Immature natural killer cell (primary cell): ENCODE data around the gene HCAR3. TPM values are rescaled to one million over a fixed set of nuclear protein-coding genes. Genes with fewer than 3 reads are reported as not detected.
"Not testable (repeated sequence)": the region's sequence is repeated elsewhere in the genome, so short reads cannot be mapped to it uniquely, and the experiment has no call there.

Experiments
- DNase-seq, 3 donors: peaks; one replicate each; pipeline ENCODE4 v3.0.0; 2022; ENCODE audit warnings: mixed read lengths in 1 of 3
- H3K27ac Mint-ChIP-seq, 6 donors: one replicate each; pipeline ENCODE4 v1.8.0; 2020; ENCODE audit warnings: mixed read lengths in 6 of 6, mild to moderate bottlenecking in 5 of 6, inconsistent platforms in 4 of 6, moderate library complexity in 3 of 6
- H3K27me3 Mint-ChIP-seq, 3 donors: one replicate each; pipeline ENCODE4 v1.8.0; 2020 to 2021; ENCODE audit warnings: low read depth in 3 of 3, mild to moderate bottlenecking in 3 of 3, mixed read lengths in 3 of 3, moderate library complexity in 3 of 3, inconsistent platforms in 1 of 3
- H3K36me3 Mint-ChIP-seq, 3 donors: one replicate each; pipeline ENCODE4 v1.8.0; 2020; ENCODE audit warnings: mixed read lengths in 3 of 3, inconsistent platforms in 2 of 3, mild to moderate bottlenecking in 2 of 3
- H3K4me1 Mint-ChIP-seq, 2 donors: one replicate each; pipeline ENCODE4 v1.8.0; 2020; ENCODE audit warnings: inconsistent platforms in 2 of 2, mild to moderate bottlenecking in 2 of 2, mixed read lengths in 2 of 2, moderate library complexity in 1 of 2
- H3K4me3 Mint-ChIP-seq, 5 donors: one replicate each; pipeline ENCODE4 v1.8.0; 2020; ENCODE audit warnings: mild to moderate bottlenecking in 5 of 5, mixed read lengths in 5 of 5, inconsistent platforms in 3 of 5, moderate library complexity in 3 of 5
- H3K9me3 Mint-ChIP-seq, 6 donors: one replicate each; pipeline ENCODE4 v1.8.0; 2020; ENCODE audit warnings: mild to moderate bottlenecking in 6 of 6, mixed read lengths in 6 of 6, inconsistent platforms in 4 of 6, moderate library complexity in 3 of 6
- polyA plus RNA-seq, 3 donors: library from polyadenylated mRNA; unstranded; fragments of 300-500 nt; fragmentation: Illumina TruSeq; gene quantifications; one replicate each; pipeline ENCODE4 v1.2.3, GENCODE V29; 2021

The HCAR3 gene
- polyA plus RNA-seq, 3 donors from 2014 or later, result not detected

DNA sequence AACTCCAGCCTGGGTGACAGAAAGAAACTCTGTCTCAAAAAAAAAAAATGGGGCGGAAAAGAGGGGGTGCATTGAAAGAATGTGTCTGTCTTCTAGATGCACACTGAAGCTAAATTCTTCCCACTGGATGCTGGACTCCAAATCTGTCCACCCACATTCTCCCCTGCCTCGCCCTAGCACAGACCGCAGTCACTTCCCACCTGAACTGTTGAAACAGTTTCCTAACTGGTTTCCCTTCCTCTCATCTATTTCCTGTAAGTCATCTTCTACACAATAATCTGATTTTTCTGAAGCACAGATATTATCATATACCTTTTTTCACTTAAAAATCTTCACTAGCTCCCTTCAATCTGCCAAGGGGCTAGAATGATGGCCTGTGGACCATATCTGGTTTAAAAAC is 15.6 kb upstream of the HCAR3 start:
- H3K9me3 Mint-ChIP-seq, result no peaks in the 10 kb centered on the region
- no peaks in the 10 kb centered on the region for H3K36me3 Mint-ChIP-seq
- H3K27me3 Mint-ChIP-seq, result peaks cover 3 to 6% (median 4%) of the 10 kb centered on the region in 3 donors
- peaks cover 0 to 2% of the 10 kb centered on the region in 2 donors for H3K4me1 Mint-ChIP-seq
- H3K27ac Mint-ChIP-seq, result no peak overlapping the region
- no peak for DNase-seq
- no peak overlapping the region for H3K4me3 Mint-ChIP-seq

DNA sequence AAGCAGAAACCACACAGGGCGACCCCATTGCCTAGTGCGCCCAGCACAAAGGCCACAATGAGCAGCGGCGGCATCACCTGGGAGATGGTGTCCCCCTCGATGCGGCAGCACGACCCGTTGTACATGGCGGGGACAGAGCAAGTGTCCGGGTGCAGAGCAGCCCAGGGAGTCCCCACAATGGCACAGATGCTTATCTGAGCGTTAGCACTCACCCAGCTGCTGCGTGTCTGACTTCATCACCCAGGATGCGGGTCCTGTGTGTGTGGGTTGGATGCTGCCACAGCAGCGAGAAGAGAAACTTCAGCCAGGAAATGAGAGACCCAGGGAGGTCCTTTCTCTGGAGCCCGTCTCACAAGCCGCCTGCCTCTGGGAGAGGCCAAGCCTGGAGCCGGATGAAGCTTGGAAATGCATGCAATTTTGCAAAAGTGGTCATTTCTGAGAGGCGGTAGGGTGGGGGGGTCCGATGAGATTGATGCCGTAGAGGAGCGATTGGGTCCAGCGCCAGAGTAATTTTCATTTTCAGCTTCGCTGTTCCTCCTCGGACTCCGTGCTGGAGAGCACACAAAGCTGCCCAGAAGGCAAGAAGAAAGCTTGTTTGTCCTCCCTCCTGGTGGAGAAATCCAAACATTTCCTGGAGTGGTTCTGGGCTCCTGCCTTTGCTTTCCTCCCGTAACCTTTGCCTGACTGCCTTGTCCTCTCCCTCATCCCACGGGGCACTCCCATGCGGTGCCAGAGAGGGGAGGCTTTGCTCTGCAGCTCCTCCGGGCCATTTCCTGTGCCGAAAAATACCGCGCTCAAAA is 13.8 kb upstream of the HCAR3 start, which contains the start of gene HCAR1:
TSS of gene HCAR1 (minus strand) at position 630 of the 800 bp plus-strand sequence. CDS start at position 125, 505 bp downstream.
- Mint-ChIP-seq H3K27me3 (peaks cover 0 to 6% (median 4%) of the 10 kb centered on the region in 3 donors), H3K27ac (no peak within 1 kb of the TSS), H3K36me3 (no peaks in the 10 kb centered on the region), H3K4me1 (peaks cover 0 to 2% of the 10 kb centered on the region in 2 donors), H3K4me3 (no peak within 1 kb of the TSS), H3K9me3 (no peaks in the 10 kb centered on the region)
- no peak for DNase-seq

DNA sequence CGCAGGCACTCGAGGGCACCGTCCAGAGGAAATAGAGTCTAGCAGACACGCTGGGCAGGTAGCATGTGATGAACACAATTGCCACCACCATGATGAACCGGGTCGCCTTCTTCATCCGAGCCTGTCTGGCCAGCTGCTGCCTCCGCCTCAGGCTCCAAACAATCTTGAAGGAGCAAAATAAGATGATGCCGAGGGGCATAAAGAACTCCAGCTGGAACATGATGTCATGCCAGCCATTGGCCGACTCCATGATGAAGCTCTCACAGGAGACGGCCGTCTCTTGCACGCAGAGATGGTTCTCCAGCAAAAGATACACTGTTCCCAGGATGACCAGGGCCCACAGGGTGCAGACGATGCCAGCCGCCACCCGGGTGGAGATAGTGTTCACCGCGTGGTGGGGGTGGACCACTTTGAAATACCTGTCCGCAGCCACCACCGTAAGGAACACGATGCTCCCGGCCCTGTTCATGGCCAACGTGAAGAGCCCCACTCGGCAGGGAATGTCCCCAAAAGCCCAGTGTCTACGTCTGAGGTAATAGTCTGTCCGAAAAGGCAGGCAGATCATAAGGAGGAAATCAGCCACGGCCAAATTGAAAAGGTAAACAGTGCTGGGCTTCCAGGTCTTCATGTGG is 13.1 kb upstream of the HCAR3 start:
- Mint-ChIP-seq H3K36me3 (no peaks in the 10 kb centered on the region), H3K9me3 (no peaks in the 10 kb centered on the region), H3K27me3 (peaks cover 0 to 6% (median 4%) of the 10 kb centered on the region in 3 donors), H3K27ac (no peak overlapping the region), H3K4me3 (no peak overlapping the region), H3K4me1 (peaks cover 0 to 2% of the 10 kb centered on the region in 2 donors)
- no peak for DNase-seq

DNA sequence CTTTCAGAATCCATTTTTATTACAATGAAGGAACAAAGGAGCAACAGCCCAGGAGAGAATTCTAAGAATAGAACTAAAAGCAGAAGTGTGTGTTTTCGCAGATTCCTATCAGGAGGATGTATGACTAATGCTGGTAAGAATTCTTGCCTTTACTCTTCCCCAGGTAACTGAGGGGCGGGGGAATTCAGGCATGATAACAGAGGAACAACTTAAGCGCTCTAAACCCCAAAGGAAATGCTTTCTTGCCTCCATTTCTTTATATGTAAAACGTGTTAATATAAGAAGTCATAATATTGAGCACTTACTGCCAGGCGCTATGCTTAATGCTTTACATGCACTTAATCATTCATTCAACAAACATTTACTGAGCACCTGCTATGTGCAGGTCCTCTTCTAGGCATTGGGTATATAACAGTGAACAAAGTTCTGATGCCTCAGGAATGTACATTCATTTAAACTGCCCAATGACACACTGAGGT is 9.5 kb upstream of the HCAR3 start:
- DNase-seq, result no peak
- Mint-ChIP-seq H3K9me3 (no peaks in the 10 kb centered on the region), H3K27me3 (peaks cover 2 to 3% (median 3%) of the 10 kb centered on the region in 3 donors), H3K36me3 (no peaks in the 10 kb centered on the region), H3K27ac (no peak overlapping the region), H3K4me1 (no peaks in the 10 kb centered on the region), H3K4me3 (no peak overlapping the region)

DNA sequence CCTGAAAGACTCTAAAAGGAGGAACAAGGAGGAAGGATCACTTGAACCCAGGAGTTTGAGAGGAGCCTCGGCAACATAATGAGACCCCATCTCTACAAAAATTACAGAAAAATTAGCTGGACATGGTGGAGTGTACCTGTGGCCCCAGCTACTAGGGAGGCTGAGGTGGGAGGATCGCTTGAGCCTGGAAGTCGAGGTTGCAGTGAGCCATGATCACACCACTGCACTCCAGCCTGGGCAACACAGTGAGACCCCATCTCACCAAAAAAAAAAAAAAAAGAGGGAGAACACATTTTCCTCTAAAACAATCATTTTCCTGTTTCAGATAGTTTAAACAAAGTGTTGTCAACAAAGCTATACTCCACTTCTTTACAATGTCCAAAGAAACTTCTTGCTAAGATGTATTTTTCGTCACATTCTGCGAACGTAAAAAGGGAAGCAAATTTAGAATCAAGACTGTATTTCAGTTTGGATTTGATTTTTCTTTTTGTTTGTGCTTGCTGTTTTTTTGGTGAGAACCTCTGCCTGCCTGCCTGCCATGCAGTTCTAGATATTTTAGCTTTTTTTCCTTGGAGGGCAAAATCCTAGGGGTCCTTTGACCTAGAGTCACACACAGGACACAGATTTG is 9.0 kb upstream of the HCAR3 start:
- no peak for DNase-seq
- no peak overlapping the region for H3K4me3 Mint-ChIP-seq
- no peak overlapping the region for H3K27ac Mint-ChIP-seq
- H3K36me3 Mint-ChIP-seq, result no peaks in the 10 kb centered on the region
- H3K27me3 Mint-ChIP-seq, result peaks cover 2 to 3% (median 3%) of the 10 kb centered on the region in 3 donors
- no peaks in the 10 kb centered on the region for H3K4me1 Mint-ChIP-seq
- H3K9me3 Mint-ChIP-seq, result no peaks in the 10 kb centered on the region

DNA sequence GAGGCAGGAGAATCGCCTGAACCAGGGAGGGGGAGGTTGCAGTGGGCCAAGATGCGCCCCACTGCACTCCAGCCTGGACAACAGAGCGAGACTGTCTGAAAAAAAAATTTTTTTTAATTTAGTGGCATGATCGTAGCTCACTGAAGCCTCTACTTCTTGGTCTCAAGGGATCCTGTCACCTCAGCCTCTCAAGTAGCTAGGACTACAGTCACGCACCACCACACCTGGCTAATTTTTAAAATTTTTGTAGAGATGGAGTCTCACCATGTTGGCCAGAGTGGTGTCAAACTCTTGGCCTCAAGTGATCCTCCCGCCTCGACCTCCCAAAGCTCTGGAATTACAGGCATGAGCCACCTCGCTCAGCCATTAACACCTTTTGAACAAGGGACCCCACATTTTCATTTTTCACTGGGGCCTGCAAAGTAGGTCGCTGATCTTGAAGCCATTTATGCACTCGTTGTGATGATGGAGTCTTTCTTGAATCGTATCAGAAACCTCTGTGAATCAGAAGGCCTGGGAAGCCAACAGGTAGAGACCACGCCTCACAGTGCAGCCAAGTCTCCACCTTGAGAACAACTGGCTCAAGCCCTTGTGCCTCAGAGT is 8.1 kb upstream of the HCAR3 start:
- Mint-ChIP-seq H3K4me3 (no peak overlapping the region), H3K4me1 (no peaks in the 10 kb centered on the region), H3K36me3 (no peaks in the 10 kb centered on the region), H3K27ac (no peak overlapping the region), H3K27me3 (peaks cover 3% of the 10 kb centered on the region in 3 donors), H3K9me3 (no peaks in the 10 kb centered on the region)
- DNase-seq, result no peak

DNA sequence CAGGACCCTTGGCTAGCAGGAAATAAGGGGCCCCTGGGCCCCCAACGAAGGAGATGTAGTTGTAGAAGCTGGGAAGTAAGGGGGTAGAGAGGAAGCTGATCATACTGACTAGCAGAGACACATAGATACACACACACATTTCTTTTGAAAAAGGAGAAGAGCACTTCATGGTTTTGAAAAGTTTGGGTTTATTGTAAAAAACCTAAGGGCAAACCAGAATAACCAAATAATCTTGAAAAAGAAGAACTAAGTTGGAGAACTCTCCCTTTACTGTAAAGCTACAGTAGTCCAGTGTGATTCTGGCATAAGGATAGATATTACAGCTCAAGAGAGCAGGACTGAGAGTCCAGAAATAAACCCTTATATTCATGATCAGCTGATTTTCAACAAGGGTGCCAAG is 5.8 kb upstream of the HCAR3 start:
- no peaks in the 10 kb centered on the region for H3K9me3 Mint-ChIP-seq
- H3K36me3 Mint-ChIP-seq, result no peaks in the 10 kb centered on the region
- H3K27ac Mint-ChIP-seq, result no peak overlapping the region
- H3K4me3 Mint-ChIP-seq, result no peak overlapping the region
- no peak for DNase-seq
- no peaks in the 10 kb centered on the region for H3K4me1 Mint-ChIP-seq
- peaks cover 0 to 3% (median 3%) of the 10 kb centered on the region in 3 donors for H3K27me3 Mint-ChIP-seq

DNA sequence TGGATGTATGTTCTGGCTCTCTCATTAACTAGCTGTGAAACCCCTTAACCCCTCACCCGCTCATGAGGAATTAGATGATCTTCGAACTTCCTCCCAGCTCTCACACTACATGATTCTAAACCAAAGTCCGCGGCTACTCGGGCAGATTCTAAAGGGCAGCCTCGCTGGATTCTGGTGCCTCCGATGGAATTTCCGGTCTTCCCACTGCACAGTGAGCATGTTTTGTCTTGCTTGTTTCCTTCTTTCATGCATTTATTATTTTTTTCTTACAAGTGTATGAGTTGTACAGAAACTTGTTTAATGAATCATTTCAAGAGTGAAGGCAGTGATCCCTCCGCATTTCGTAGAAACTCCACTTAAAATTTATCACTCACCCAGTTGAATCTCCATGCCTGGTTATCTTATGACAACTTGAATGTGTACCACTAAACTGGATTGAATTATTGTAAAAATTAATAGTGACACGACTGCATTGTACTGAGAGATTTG is 4.5 kb upstream of the HCAR3 start:
- DNase-seq, result no peak
- Mint-ChIP-seq H3K27ac (no peak overlapping the region), H3K36me3 (no peaks in the 10 kb centered on the region), H3K27me3 (peaks cover 0 to 3% (median 3%) of the 10 kb centered on the region in 3 donors), H3K9me3 (no peaks in the 10 kb centered on the region), H3K4me3 (no peak overlapping the region), H3K4me1 (no peaks in the 10 kb centered on the region)

DNA sequence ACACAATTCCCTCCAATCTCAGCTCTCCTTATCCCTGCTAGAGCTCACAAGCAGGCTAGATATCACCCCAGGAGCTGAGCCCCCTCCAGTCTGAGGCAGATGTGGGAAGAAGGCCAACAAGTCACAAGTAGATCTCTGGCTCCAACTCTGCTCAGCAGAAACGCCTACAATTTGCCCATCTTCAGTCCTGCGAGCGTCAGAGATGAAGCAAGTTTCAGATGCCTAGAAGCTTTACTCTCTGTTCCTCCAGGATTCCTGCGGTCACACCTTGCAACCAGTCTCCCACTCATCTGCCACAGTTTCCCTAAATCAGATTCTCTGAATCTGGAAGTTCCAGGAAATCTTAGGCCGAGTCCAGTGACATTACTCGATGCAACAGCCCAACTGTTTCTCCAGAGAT is 1.4 kb downstream of the HCAR3 start:
- H3K27ac Mint-ChIP-seq, H3K36me3 Mint-ChIP-seq, H3K4me3 Mint-ChIP-seq, H3K27me3 Mint-ChIP-seq, H3K4me1 Mint-ChIP-seq, DNase-seq, H3K9me3 Mint-ChIP-seq: not testable (repeated sequence)

DNA sequence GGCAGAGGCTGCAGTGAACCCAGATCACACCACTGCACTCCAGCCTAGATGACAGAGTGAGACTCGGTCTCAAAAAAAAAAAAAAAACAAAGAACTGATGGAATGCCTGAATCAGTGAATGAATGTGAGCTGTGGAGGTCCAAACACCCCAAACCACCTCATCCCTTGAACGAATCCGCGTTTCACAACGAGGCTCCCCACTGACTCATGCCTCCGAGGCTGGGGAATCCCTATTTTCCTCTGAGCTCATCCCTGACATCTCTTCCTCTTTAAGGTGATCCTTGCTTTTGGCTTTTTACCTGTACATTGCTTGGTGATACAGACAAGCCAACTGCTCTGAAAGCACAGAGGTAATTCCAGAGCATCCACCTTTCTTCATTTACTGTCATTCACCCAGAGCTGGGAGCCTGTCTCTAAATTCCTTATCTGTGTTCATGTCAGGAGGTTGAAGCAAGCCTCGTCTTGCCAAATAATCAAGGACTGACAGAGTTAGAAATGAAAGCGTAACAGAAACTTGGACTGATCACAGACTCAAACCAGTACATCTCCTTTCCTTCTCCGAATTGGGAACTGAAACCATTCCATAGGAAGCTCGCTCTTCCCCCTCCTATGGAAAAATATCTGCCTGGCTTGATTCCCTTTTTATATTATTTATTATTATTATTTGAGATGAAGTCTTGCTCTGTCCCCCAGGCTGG is 3.0 kb downstream of the HCAR3 start:
- not testable (repeated sequence) for H3K36me3 Mint-ChIP-seq, H3K27me3 Mint-ChIP-seq, H3K4me3 Mint-ChIP-seq, DNase-seq, H3K27ac Mint-ChIP-seq, H3K9me3 Mint-ChIP-seq, H3K4me1 Mint-ChIP-seq

DNA sequence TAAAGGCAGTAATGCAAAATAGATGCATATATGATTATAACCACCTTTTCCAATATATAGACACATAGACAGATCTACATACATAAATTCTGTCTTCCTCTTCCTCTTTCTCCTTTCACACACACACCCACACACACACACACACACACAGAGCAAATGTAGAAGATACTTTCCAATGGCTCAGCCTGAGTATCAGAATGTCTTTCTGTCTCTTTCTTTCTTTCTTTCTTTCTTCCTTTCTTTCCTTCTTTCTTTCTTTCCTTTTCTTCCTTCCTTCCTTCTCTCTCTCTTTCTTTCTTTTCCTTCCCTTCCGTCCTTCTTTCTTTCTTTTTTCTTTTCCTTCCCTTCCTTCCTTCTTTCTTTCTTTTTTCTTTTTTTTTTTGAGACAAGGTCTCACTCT is 5.3 kb downstream of the HCAR3 start:
- H3K4me3 Mint-ChIP-seq, H3K9me3 Mint-ChIP-seq, H3K36me3 Mint-ChIP-seq, H3K4me1 Mint-ChIP-seq, H3K27me3 Mint-ChIP-seq, H3K27ac Mint-ChIP-seq, DNase-seq: not testable (repeated sequence)

DNA sequence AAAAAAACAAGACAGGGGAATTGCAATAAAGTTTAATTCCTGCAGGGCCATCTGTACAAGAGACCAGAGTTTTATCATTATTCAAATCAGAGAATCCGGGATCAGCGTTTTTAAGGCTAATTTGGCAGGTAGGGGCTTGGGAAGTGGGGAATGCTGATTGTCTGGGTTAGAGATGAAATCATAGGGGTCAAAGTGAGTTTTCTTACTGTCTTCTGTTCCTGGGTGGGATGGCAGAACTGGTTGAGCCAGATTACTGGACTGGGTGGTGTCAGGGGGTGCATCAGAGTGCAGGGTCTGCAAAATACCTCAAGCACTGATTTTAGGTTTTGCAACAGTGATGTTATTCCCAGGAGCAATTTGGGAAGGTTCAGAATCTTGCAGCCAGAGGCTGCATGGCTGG is 6.3 kb downstream of the HCAR3 start:
- not testable (repeated sequence) for H3K9me3 Mint-ChIP-seq, H3K36me3 Mint-ChIP-seq, H3K4me1 Mint-ChIP-seq, H3K4me3 Mint-ChIP-seq, DNase-seq, H3K27ac Mint-ChIP-seq, H3K27me3 Mint-ChIP-seq

DNA sequence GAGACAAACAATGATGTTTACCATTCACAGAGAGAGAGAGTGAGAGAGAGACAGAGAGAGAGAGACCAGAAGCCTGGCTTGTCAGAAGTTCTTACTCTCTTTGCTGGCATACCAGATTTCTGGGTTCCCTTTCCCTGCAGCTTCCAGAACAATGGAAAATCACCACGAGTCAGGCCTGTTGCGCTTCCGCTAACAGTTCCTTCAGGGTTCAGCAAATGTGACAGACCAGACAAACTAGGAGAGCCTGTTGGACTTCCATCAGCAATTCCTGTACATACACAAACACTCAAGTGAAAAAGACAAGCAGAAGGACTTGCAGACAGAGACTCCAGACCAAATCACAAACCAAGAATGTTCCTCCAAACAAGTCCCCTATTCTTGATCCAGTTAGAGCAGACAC is 7.3 kb downstream of the HCAR3 start:
- not testable (repeated sequence) for H3K27me3 Mint-ChIP-seq, H3K4me3 Mint-ChIP-seq, H3K27ac Mint-ChIP-seq, H3K36me3 Mint-ChIP-seq, DNase-seq, H3K4me1 Mint-ChIP-seq, H3K9me3 Mint-ChIP-seq
